HG02943 (cell line): ENCODE data around the gene MRPS27.

ENCODE experiments used
- ATAC-seq: cut with Tn5 transposase; IDR thresholded peaks from one replicate; pipeline ENCODE4 v1.9.1; 2021; ENCODE audit warnings: mild to moderate bottlenecking, low read depth, moderate library complexity; ENCODE audit not compliant: unreplicated experiment

The MRPS27 gene

DNA sequence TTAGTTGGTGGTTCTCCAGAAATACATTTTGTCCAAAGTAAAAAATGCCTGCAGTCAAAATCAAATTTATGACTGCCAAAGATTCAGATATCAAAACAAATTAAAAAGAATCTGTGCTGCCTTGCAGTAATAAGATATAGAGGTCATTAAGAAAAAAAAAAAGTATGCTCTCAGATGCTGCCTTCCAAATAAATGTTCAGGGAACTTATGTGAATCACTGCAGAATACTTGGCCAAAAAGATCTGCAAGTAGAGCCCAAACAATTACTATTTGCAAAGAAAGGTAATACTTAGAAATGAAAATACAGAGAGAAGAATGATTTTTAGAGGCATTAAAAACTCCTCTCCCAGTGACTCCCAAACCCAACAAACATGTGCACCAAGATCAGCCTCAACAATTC, 52.4 kb downstream of the MRPS27 start:
- no peak for ATAC-seq

DNA sequence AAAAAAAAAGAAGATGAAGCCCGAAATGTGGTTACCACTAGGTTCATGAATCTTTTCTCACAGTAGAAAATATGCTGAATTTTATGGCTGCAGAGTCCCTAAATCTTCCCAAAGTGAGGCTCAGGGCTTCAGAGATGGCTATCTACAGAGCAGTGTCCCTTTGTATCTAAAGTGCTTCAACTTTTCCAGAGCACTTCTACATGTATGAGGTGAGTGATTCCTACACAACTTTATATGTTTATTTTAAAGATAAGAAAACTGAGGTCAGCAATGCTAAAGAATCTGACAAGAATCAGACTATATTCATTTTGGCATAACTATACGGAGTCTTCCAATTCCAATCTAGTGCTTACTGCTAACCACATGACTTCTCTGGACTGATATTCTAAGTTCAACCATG, 53.2 kb downstream of the MRPS27 start:
- ATAC-seq, result no peak

DNA sequence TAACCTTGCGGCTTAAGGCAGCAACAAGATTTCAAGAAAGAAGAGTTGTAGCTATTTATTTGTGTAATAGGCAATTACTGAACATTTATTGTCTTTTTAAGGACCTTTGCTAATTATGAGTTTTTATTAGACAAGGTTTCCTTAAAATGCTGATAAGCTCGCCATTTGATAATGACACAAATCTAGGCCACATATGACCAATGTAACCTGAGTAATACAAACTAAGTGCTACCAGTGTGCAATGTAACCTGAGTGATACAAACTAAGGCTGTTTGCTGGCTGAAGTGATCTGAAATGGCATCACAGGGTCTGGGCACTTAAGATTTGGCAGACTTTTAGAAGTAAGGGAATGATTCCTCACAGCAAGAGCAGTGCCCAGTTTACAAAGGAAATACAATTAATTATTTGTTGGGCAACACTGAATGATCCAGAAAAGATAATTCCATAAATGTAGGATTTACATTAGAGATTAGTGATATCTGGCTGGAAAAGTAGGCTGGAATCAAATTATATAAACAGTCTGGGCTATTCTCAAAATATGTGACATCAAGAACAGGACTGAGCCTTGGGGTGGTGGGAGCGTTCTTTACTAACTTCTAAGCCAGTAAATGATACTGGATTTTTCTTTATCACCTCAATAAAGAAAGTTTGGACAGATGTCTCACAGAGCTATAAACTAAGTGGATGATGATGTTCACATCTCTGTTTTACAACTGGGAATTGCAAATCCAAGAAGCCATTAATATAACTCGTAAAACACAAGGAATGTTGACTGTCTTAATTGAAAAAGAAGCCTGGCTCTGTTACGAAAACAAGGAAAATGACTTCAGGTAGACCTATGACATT, 54.8 kb downstream of the MRPS27 start:
- ATAC-seq, result no peak

DNA sequence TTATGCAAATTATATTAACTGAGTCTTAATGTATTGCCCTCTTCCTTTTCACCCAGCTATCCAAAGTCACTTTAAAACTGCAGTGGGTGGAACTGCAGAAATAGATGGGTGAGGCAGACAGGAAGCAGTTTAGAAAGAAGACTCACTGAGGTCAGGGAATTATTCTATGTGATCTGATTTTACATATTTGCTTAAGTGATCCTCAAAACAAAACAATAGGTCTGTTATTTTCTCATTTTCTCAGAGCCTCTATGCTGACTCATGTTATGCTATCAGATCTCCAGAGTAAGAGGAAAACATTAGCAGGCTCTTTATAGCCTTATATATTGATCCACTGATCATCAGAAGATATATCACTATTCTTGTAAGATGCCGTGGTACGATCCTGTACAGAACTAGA, 63.5 kb downstream of the MRPS27 start:
- no peak for ATAC-seq

- no peak for ATAC-seq
Measured at GRCh38 chr5:72255670-72256069, 64.4 kb downstream of the MRPS27 start.

DNA sequence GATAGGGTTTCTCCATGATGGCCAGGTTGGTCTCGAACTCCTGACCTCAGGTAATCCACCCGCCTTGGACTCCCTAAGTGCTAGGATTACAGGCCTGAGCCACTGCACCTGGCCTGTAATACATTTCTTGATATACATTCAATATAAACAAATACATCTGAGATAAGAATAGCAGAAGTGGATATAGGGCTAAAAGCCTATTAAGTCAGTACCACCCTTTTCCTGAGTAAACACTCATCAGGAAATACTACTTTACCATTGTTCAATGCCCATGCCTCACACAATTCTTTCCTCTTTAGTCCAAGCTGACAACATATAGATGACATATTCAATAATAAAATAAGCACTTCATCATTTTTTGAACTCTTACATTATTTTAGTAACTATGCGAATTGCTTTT, 64.8 kb downstream of the MRPS27 start:
- no peak for ATAC-seq

- no peak for ATAC-seq
Measured at GRCh38 chr5:72252574-72253155, 67.4 kb downstream of the MRPS27 start.

- ATAC-seq, result no peak
Measured at GRCh38 chr5:72252008-72252407, 68.0 kb downstream of the MRPS27 start.

- no peak for ATAC-seq
Measured at GRCh38 chr5:72251386-72251785, 68.7 kb downstream of the MRPS27 start.

DNA sequence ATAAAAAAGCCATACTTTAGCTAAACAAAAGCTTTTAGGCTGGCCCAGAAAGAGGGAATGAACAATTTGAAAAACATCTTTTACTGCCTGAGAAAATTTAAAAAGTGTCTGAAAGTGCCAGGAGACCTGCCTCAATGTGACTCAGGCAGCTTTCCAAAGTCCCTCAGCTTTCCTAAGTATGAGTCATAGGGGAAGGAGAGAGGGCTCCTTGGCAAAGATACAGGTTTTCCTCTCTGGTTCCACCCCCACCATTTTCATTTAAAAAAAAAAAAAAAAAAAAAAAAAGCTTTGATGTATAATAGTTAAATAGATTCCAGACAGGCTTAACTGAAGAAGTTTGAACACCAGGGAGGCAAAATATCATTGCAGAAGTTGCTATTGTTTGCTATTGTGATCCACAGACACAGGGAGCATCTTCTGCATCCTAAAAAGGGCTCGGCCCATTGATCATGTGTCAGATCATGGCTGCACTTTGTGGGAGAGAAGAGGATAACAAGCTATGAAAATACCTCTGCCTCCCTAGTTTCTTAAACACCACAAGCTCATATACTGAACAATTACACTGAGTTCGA, 71.5 kb downstream of the MRPS27 start:
- no peak for ATAC-seq

DNA sequence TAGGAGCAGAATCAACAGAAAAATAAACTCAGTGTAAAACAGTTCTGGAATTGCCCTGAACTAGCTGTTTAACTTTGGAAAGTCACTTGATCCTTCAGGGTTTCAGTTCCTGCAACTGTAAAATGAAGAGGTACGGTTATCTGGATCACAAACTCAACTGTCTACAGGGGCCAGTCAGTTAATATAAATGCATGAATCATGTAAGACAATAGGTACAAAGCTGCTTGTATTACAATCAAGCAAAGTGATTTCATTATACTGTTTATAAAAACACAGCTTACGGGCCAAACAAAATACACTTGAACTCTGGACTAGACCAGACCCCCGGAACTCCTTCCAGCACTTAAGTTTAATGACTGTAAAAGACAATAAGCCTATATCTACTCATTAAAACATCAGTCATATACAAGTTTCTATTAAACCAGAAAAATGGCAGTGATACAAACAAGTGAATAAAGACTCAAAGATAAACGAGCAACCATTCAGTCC, 73.0 kb downstream of the MRPS27 start:
- ATAC-seq, result no peak

DNA sequence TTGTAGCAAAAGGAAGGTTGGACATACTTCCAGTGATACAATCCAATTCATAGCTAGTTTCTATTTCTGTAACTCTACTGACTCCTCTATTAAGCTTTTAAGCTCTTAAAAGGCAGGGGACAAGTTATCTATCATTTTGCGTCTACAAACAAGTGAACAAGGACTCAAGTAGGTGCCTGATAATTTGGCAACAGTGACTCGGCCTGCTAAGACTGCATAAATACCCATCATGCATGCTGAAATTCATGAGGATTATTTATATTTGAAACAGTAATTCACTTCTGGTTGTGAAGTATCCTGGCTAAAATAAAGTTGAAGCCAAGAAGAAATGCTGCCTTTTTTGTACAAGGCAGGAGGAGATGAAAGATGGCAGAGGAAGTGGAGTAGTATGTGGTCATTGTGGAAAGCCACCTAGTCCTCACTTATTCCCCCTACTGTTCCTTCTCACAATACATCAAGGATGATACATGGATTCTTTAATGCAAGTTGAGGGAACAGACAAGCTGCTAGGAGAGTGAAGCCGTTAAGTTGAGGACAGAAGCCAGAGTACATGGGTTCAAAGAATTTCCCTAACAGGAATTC, 74.0 kb downstream of the MRPS27 start:
- no peak for ATAC-seq

DNA sequence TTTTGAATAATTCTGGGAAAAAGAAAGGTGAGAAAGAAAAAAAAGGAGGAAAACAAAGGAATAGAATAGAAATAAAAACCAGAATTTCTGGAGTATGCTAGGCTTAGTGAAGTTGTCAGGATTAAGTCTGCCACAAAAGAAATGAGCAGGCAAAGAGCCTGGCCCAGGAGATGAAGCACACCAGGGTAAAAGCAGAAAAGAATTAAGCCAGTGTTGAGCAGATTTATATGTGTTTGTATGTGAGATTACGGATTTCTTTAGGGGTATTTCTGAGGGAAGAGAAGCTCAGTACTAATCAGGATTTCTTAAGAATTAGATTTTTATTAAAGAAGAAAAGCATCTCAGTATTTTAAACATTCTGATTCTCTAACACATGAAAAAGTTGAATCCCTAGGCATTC, 74.5 kb downstream of the MRPS27 start:
- ATAC-seq, result no peak

- peak; percentile 79 for ATAC-seq
Measured at GRCh38 chr5:72244862-72245371, 75.1 kb downstream of the MRPS27 start.

- ATAC-seq, result no peak
Measured at GRCh38 chr5:72243706-72244105, 76.3 kb downstream of the MRPS27 start.

DNA sequence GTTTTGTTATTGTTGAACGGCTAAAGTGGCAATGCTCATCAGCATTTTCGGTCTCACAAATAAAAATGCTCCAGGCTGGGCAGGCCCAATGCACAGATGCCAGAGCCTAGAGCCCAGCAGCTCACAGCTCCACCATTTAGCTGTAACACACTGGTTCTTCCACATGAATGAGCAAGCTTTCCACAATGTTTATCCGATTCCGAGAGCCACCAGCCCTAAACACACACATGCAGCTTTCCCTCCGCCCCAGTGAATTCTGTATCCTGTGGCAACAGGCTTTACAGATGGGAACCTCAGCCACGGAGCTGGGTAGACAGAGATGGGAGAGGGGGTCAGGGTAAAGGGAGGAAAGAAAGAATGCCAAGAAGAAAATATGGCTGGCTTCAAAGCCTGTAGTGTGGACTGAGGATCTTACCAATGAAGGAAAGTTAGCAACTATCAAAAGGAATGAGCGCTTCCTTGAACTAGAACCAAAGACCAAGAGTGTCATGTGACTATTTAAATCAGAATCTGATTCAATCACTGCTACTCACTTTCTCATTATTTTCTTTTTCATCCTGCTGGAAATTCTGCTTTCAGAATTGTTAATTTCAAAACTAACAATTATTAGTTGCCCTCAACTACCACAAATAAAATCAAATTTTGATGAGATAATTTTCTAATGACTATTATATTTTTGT, 77.1 kb downstream of the MRPS27 start:
- ATAC-seq, result no peak

DNA sequence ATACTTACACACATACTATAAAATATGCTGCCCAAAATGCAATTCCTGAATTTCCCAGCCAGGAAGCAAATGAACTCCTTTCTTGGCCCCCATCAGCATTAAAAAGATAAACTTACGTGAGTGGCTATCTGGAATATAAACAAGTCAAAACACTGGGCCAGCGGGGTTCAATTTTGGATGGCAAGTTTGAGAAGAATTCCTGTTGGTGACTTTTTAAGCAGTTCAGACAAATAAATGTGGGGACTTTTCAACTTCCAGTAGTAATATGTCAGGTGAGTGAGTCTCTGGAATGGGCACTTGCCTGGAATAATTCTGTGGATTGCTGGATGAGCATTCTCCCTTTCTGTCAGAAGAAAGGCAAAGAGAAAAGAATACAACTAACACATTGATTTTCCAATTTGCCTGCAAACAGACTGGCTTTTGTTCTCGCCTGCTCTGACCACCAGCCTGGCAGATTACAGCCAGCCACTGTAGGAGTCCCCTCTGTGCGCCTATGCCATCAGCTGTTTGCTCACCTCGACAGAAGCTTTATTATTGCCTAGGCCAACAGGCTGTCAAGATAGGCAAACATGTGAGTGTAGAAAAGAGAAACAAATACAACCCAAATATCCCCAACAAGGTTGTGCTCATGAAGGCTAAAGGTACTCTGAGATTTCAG, 78.6 kb downstream of the MRPS27 start:
- no peak for ATAC-seq

GRCh38 chr5:72238712-72239445, 81.2 kb downstream of the MRPS27 start:
- no peak for ATAC-seq

- ATAC-seq, result no peak
Measured at GRCh38 chr5:72237879-72238278, 82.2 kb downstream of the MRPS27 start.
